SK-N-SH treated with all-trans-retinoic acid at 6 μM for 48 hours (cell line): Measurements from ENCODE around the gene ROCK2.

Experiments used
- CSDC2 ChIP-seq: fragments of 250-450 bp; sonication (Bioruptor Pico); IDR thresholded peaks from 2 replicates; pipeline ENCODE4 v1.5.0; 2020; ENCODE audit warnings: mild to moderate bottlenecking, moderate library complexity
- ZFP3 ChIP-seq: fragments of 250-450 bp; sonication (Bioruptor Pico); IDR thresholded peaks from 2 replicates; pipeline ENCODE4 v1.5.0; 2020; ENCODE audit warnings: mild to moderate bottlenecking, moderate library complexity
- ZFP30 ChIP-seq: fragments of 450-650 bp; formaldehyde crosslinking; IDR thresholded peaks from 2 replicates; pipeline ENCODE4 v1.5.0; 2022; ENCODE audit warnings: mild to moderate bottlenecking, moderate library complexity
- TF ChIP-seq, protein P1 (sequence below): fragments of 250-450 bp; sonication (Bioruptor Pico); IDR thresholded peaks from 2 replicates; pipeline ENCODE4 v1.8.0; 2021; ENCODE audit warnings: low read depth, mild to moderate bottlenecking, moderate library complexity, borderline replicate concordance
- TF ChIP-seq, protein P2 (sequence below): fragments of 250-450 bp; sonication (Bioruptor Pico); IDR thresholded peaks from 2 replicates; pipeline ENCODE4 v1.8.0; 2020; ENCODE audit warnings: mild to moderate bottlenecking, moderate library complexity, borderline replicate concordance
- TF ChIP-seq, protein P3 (sequence below): fragments of 250-450 bp; sonication (Bioruptor Pico); IDR thresholded peaks from 2 replicates; pipeline ENCODE4 v1.5.1; 2021; ENCODE audit warnings: mild to moderate bottlenecking, moderate library complexity

DNA sequence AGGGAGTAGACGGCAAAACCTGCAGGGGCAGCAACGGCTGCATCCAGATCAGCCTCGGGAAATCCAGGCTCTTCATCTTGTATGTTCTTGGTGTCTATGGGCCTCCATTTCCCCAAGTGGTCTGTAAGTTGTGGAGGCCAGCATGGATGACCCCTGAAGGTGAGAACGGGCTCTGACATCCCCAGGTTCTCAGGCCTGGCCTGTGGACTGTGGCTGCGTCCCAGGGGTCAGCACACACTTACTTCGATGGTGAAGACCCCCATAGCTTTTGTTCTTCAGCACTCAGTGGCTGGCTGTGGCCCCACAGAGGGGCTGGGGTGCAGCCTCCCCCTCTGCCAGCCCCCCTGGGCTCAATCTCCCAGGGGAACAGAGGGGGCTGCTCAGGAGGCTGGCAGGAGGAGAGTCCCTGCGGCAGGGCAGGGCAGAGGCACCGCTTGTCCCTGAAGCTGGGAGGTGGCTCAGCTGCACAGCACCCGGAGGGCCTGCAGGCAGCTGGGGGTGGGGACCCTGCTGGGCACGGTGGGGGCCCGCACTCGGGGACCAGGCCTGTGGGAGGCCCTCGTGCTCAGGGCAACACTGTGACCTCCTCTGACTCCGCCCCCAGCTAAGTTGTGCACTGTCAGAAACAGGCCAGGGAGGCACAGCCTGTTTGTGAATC, 185.4 kb downstream of the ROCK2 start:
- TF ChIP-seq, protein P1, sequence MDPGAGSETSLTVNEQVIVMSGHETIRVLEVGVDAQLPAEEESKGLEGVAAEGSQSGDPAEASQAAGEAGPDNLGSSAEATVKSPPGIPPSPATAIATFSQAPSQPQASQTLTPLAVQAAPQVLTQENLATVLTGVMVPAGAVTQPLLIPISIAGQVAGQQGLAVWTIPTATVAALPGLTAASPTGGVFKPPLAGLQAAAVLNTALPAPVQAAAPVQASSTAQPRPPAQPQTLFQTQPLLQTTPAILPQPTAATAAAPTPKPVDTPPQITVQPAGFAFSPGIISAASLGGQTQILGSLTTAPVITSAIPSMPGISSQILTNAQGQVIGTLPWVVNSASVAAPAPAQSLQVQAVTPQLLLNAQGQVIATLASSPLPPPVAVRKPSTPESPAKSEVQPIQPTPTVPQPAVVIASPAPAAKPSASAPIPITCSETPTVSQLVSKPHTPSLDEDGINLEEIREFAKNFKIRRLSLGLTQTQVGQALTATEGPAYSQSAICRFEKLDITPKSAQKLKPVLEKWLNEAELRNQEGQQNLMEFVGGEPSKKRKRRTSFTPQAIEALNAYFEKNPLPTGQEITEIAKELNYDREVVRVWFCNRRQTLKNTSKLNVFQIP (CRISPR knock-in tag), result no peak
- TF ChIP-seq, protein P2, sequence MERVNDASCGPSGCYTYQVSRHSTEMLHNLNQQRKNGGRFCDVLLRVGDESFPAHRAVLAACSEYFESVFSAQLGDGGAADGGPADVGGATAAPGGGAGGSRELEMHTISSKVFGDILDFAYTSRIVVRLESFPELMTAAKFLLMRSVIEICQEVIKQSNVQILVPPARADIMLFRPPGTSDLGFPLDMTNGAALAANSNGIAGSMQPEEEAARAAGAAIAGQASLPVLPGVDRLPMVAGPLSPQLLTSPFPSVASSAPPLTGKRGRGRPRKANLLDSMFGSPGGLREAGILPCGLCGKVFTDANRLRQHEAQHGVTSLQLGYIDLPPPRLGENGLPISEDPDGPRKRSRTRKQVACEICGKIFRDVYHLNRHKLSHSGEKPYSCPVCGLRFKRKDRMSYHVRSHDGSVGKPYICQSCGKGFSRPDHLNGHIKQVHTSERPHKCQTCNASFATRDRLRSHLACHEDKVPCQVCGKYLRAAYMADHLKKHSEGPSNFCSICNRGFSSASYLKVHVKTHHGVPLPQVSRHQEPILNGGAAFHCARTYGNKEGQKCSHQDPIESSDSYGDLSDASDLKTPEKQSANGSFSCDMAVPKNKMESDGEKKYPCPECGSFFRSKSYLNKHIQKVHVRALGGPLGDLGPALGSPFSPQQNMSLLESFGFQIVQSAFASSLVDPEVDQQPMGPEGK (CRISPR knock-in tag), result no peak
- TF ChIP-seq ZFP30 (CRISPR knock-in tag) (no peak), ZFP3 (CRISPR knock-in tag) (no peak), CSDC2 (CRISPR knock-in tag) (no peak)
- TF ChIP-seq, protein P3, sequence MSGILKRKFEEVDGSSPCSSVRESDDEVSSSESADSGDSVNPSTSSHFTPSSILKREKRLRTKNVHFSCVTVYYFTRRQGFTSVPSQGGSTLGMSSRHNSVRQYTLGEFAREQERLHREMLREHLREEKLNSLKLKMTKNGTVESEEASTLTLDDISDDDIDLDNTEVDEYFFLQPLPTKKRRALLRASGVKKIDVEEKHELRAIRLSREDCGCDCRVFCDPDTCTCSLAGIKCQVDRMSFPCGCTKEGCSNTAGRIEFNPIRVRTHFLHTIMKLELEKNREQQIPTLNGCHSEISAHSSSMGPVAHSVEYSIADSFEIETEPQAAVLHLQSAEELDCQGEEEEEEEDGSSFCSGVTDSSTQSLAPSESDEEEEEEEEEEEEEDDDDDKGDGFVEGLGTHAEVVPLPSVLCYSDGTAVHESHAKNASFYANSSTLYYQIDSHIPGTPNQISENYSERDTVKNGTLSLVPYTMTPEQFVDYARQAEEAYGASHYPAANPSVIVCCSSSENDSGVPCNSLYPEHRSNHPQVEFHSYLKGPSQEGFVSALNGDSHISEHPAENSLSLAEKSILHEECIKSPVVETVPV (CRISPR knock-in tag), result no peak
